AG04449 (cell line): ENCODE measurements around the gene BAZ2B.

ENCODE experiments used
- CTCF ChIA-PET: fragments of 350-600 bp; formaldehyde crosslinking; extraction: SDS; loops from one replicate; lab custom pipeline; 2021; ENCODE audit warnings: antibody characterized with exemption; lab: Yijun Ruan, JAX
- POLR2A ChIA-PET: fragments of 400-600, 350-600 bp; formaldehyde crosslinking; extraction: SDS; loops from one replicate; lab custom pipeline; 2020; ENCODE audit warnings: antibody characterized with exemption, inconsistent platforms; lab: Yijun Ruan, JAX
- DNase-seq: peaks from one replicate; pipeline ENCODE4 v3.0.0-alpha.2; 2010; ENCODE audit warnings: low read depth, low spot score
- H3K4me3 ChIP-seq: 2 replicates; pipeline ENCODE4 v1.5.1; 2011; ENCODE audit warnings: low read depth, mild to moderate bottlenecking, control low read depth, low read length
- CTCF ChIP-seq: IDR thresholded peaks from one replicate; pipeline ENCODE4 v1.5.1; 2011; ENCODE audit warnings: mild to moderate bottlenecking, moderate library complexity, low read length, control low read depth, inconsistent platforms; ENCODE audit not compliant: insufficient read depth; ENCODE audit errors: missing control alignments

The BAZ2B gene

GRCh38 chr2:159606287-159606686, 10.1 kb downstream of the BAZ2B start:
- ChIA-PET POLR2A (no interaction called here), CTCF (interaction anchor here (0.6 to 1.6 kb wide), 2 partner anchors 10 to 262 kb away, joined by 3 read pairs; no protein-coding TSS in a partner anchor)
- H3K4me3 ChIP-seq = no peak overlapping the region
- DNase-seq = no peak
- TF ChIP-seq CTCF = no peak

GRCh38 chr2:159605441-159606178, 10.7 kb downstream of the BAZ2B start:
- POLR2A ChIA-PET = no interaction called here
- no peak overlapping the region for H3K4me3 ChIP-seq
- TF ChIP-seq CTCF = no peak
- no peak for DNase-seq
- CTCF ChIA-PET = interaction anchor here (0.6 to 1.6 kb wide), 2 partner anchors 10 to 261 kb away, joined by 3 read pairs; no protein-coding TSS in a partner anchor

GRCh38 chr2:159604159-159604558, 12.2 kb downstream of the BAZ2B start:
- DNase-seq = no peak
- TF ChIP-seq CTCF = no peak
- CTCF ChIA-PET = no interaction called here
- no peak overlapping the region for H3K4me3 ChIP-seq
- POLR2A ChIA-PET = no interaction called here

- ChIA-PET CTCF (no interaction called here), POLR2A (interaction anchor here (0.7 to 0.9 kb wide), 2 partner anchors 8 to 70 kb away, joined by 3 to 4 read pairs; no protein-coding TSS in a partner anchor)
- DNase-seq = no peak
- H3K4me3 ChIP-seq = no peak overlapping the region
- TF ChIP-seq CTCF = no peak
Observed at GRCh38 chr2:159600752-159601151, 15.6 kb downstream of the BAZ2B start.

- CTCF ChIA-PET = interaction anchor here (0.8 to 1.2 kb wide), 2 partner anchors 10 to 18 kb away, joined by 3 to 4 read pairs; no protein-coding TSS in a partner anchor
- DNase-seq = no peak
- no peak overlapping the region for H3K4me3 ChIP-seq
- POLR2A ChIA-PET = no interaction called here
- no peak for TF ChIP-seq CTCF
Observed at GRCh38 chr2:159595410-159596046, 20.8 kb downstream of the BAZ2B start.

- DNase-seq = no peak
- CTCF ChIA-PET = no interaction called here
- POLR2A ChIA-PET = no interaction called here
- no peak for TF ChIP-seq CTCF
- no peak overlapping the region for H3K4me3 ChIP-seq
Observed at GRCh38 chr2:159592441-159592840, 23.9 kb downstream of the BAZ2B start.
